Measurements from ENCODE around the gene APOE.

DNA sequence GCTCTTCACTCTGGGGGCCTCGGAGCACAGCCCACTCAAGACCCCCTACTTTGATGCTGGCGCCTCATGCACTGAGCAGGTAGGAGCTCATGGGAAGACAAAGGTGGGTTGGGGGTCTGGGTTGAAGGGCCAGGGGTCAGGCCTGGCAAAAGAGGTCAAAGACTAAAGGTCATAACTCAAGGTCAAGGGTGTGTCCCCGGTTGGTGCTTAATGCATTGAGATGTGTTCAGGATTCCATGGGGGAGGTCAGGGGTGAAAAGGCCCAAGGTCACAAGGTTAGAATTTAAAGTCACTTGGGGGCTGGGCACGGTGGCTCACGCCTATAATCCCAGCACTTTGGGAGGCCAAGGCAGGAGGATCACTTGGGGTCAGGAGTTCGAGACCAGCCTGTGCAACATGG is 19.5 kb upstream of the APOE start:
- no peak for TF ChIP-seq BHLHE40 (IDR thresholded peaks at IDR 0.05; ENCODE audit: borderline replicate concordance)
- no peak for TF ChIP-seq ELF4 (IDR thresholded peaks at IDR 0.05)
- no peak for TF ChIP-seq FOXA1 (IDR thresholded peaks at IDR 0.05)
- TF ChIP-seq SP1 (IDR thresholded peaks at IDR 0.05): no peak
- no peak for TF ChIP-seq FOXK2 (IDR thresholded peaks at IDR 0.05)
- TF ChIP-seq ZNF384 (IDR thresholded peaks at IDR 0.05): no peak
- no peak for TF ChIP-seq TARDBP (IDR thresholded peaks at IDR 0.05)
